Mucosa of descending colon (tissue), 3 donors: ENCODE measurements around the gene KIZ. TPM values are rescaled to one million over a fixed set of nuclear protein-coding genes. Genes with fewer than 3 reads are reported as not detected.
A peak's percentile ranks its signal among the peaks of the same experiment; 100 is the strongest.

ENCODE experiments used
- ATAC-seq: fragments of 200-7000 bp; cut with Tn5 transposase; one replicate; pipeline ENCODE4 v1.9.1; 2020; ENCODE audit warnings: mild to moderate bottlenecking, moderate library complexity
- DNase-seq, 3 donors: peaks; one replicate each; pipeline ENCODE4 v3.0.0-alpha.2; 2020
- H3K36me3 ChIP-seq: fragments of 200-600 bp; one replicate; pipeline ENCODE4 v1.8.0; 2021; ENCODE audit warnings: low read depth, mild to moderate bottlenecking
- H3K4me1 ChIP-seq: fragments of 200-600 bp; one replicate; pipeline ENCODE4 v1.8.0; 2021; ENCODE audit warnings: low read depth, mild to moderate bottlenecking
- H3K4me3 ChIP-seq: fragments of 200-600 bp; one replicate; pipeline ENCODE4 v1.8.0; 2021; ENCODE audit warnings: mild to moderate bottlenecking
- H3K9me3 ChIP-seq: fragments of 200-600 bp; one replicate; pipeline ENCODE4 v1.8.0; 2021; ENCODE audit warnings: mild to moderate bottlenecking
- intact Hi-C, 2 donors: fragments of 100-400 bp; cut with DNase I in 1 of 2; cut with micrococcal nuclease in 1 of 2; formaldehyde crosslinking; loops; one replicate each; pipeline versions ENCODE4 v1.11.0 to v1.11.1; 2022; cut with DNase I, micrococcal nuclease
- total RNA-seq, 3 donors: library from RNA; stranded (reverse); fragmentation: NEBNext Ultra II Directional in 2 of 3; extraction: Animal tissue kit (Norgen Biotek cat#: 25700) in 2 of 3; gene quantifications; one replicate each; pipeline versions ENCODE4 v1.2.1 to v1.2.4, GENCODE V29; 2021 to 2023
- TF ChIP-seq, protein P1 (sequence below): fragments of 200-600 bp; IDR thresholded peaks from one replicate; pipeline ENCODE4 v1.8.0; 2022; ENCODE audit warnings: antibody characterized with exemption, mild to moderate bottlenecking
- donor health status: DM: no; HTN: no; CAD: no; lungs with moderate emphysema.
- donor health status: DM: no; HTN: no; CAD: no.
- donor health status: DM: no; HTN: yes; CAD: no.

The KIZ gene
- total RNA-seq, 3 donors from 2014 or later, result 9.4 to 114 (median 14.2) TPM

- intact Hi-C loops, result no loop called here
- ATAC-seq (no peak), DNase-seq (no peak)
- Histone ChIP-seq H3K4me3 (no peak overlapping the region), H3K9me3 (peaks cover 7% of the 10 kb centered on the region), H3K36me3 (no peaks in the 10 kb centered on the region), H3K4me1 (no peaks in the 10 kb centered on the region)
- TF ChIP-seq, protein P1, sequence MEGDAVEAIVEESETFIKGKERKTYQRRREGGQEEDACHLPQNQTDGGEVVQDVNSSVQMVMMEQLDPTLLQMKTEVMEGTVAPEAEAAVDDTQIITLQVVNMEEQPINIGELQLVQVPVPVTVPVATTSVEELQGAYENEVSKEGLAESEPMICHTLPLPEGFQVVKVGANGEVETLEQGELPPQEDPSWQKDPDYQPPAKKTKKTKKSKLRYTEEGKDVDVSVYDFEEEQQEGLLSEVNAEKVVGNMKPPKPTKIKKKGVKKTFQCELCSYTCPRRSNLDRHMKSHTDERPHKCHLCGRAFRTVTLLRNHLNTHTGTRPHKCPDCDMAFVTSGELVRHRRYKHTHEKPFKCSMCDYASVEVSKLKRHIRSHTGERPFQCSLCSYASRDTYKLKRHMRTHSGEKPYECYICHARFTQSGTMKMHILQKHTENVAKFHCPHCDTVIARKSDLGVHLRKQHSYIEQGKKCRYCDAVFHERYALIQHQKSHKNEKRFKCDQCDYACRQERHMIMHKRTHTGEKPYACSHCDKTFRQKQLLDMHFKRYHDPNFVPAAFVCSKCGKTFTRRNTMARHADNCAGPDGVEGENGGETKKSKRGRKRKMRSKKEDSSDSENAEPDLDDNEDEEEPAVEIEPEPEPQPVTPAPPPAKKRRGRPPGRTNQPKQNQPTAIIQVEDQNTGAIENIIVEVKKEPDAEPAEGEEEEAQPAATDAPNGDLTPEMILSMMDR, result no peak
These were observed 53.9 kb downstream of the KIZ start for GRCh38 chr20:21179757-21180156.

DNA sequence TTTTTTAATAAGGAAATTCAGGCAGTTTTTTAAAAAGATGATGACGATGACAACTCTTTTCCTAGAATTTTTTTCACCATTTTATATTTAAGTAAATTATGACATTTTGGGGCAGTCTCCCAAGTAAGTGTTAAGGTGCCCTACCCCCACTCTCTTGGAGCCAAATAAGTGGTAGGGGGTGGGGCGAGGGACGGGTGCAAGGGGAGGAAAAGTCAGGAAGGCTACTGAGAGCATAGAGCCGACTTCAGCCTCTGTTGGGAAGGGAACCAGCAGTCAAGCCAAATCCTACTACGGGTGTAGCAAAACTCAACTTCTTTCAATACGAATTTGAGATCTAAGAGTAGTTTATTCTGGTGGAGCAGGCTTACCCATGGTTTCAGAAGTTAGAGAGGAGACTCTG is 54.4 kb downstream of the KIZ start:
- no peak overlapping the region for H3K4me3 ChIP-seq
- TF ChIP-seq, protein P1, result no peak
- DNase-seq, result no peak
- H3K36me3 ChIP-seq, result no peaks in the 10 kb centered on the region
- peaks cover 7% of the 10 kb centered on the region for H3K9me3 ChIP-seq
- no peak for ATAC-seq
- H3K4me1 ChIP-seq, result no peaks in the 10 kb centered on the region
- intact Hi-C loops, result no loop called here

DNA sequence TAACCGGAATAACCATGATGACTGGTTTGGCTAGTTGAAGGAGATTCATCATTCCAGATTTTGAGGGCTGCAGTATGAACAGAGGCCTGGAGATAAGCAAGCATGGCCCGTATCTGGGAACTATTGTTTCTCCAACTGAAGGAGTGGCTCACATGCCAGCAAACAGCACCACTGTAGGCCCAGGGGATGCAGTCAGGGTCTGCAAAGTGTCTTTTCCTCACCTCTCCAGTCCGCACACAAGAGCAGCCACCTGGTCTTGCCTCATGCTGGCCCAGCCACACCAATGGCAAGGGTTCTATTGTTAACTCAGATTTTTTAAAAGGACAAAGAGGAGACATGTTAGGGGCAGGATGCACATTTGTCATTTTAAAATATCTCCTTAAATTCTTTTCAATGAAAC is 55.1 kb downstream of the KIZ start:
- intact Hi-C loops, result no loop called here
- no peaks in the 10 kb centered on the region for H3K4me1 ChIP-seq
- TF ChIP-seq, protein P1, result no peak

DNA sequence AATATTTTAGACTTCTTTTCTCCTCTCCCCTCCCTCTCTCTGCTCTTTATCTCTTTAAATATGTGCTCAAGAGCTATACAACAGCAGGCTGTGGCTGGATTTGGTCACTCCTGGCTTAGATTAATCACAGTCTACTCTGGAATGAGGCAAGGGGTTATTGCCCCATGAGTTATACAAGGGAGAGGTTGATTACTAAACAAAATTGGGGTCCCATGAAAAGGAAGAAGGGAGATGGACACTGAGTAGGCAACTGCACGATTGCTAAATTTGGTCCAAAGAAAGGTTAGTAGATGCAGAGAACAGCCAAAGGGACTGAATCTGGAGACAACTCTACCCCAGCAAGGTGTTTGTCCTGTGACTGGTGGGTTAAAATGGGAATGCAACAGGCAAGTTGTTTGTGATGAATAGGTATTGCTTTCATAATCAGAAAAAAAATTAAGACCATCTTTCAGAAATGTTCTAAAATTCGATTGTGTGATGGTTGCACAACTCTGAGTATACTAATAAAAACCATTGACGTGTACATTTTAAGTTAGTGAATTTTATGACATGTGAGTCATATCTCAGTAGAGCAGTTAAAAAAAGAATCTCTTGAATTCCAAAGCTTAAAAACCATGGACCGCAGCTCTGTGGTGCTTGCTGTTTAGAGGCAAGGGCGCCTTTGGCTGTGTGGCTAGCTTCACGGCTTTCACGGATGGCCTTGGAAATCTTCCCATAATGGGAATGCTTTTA is 57.1 kb downstream of the KIZ start:
- ATAC-seq, result peak; percentile 86
- TF ChIP-seq, protein P1, result no peak

More for the DNA sequence above, 55.1 kb downstream of the KIZ start:
- no peak for DNase-seq
- no peak overlapping the region for H3K4me3 ChIP-seq
- H3K9me3 ChIP-seq, result peaks cover 7% of the 10 kb centered on the region
- no peak for ATAC-seq
- H3K36me3 ChIP-seq, result no peaks in the 10 kb centered on the region

DNA sequence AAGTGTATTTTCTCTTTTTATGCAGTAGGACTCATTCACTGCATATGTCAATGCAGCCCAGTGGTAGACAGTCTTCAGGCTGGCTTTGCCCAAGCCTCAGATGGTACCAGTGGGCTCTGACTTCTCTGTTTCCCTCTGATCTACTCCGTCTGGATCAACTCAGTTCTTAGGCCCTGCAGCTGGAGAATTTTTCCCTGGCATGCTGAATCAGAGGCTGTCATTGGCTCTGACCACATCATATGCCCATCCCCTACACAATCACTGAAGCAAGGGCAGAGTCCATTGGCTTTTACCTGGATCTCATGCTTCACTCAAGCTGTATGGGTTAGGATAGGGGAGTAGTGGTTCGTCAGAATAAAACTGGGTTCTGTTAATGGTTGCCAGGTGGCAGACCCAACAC is 57.8 kb downstream of the KIZ start:
- H3K4me1 ChIP-seq, result no peaks in the 10 kb centered on the region
- ATAC-seq, result peak; percentile 85
- no peaks in the 10 kb centered on the region for H3K36me3 ChIP-seq
- H3K9me3 ChIP-seq, result no peaks in the 10 kb centered on the region
- no peak for DNase-seq
- no peak overlapping the region for H3K4me3 ChIP-seq
- intact Hi-C loops, result no loop called here
- TF ChIP-seq, protein P1, result no peak

More for the DNA sequence above, 57.1 kb downstream of the KIZ start:
- H3K4me1 ChIP-seq, result no peaks in the 10 kb centered on the region
- no peaks in the 10 kb centered on the region for H3K36me3 ChIP-seq
- no peak overlapping the region for H3K4me3 ChIP-seq
- DNase-seq, result peak in 1 of 3 donors; percentile 3
- intact Hi-C loops, result no loop called here
- no peaks in the 10 kb centered on the region for H3K9me3 ChIP-seq

DNA sequence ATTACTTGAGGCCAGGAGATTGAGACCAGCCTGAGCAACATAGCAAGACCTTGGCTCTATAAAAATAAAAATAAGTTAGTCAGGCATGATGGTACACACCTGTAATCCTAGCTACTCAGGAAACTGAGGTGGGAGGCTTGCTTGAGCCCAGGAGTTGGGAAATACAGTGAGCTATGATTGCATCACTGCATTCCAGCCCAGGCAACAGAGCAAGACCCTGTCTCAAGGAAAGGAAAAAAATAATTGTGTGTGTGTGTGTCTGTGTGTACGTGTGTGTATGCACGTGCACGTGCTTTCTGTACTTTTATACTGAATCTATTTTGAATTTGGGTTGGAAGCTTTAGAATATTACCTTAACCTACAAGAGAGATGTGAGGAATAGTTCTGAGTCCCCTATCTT is 58.9 kb downstream of the KIZ start:
- Histone ChIP-seq H3K36me3 (no peaks in the 10 kb centered on the region), H3K4me3 (no peak overlapping the region), H3K4me1 (no peaks in the 10 kb centered on the region), H3K9me3 (no peaks in the 10 kb centered on the region)
- TF ChIP-seq, protein P1, result no peak
- intact Hi-C loops, result no loop called here
- ATAC-seq, result no peak
- DNase-seq, result no peak
